ENCODE results near the gene PLAAT5.
"Not testable (repeated sequence)": the region's sequence is repeated elsewhere in the genome, so short reads cannot be mapped to it uniquely, and the experiment has no call there.

The PLAAT5 gene

DNA sequence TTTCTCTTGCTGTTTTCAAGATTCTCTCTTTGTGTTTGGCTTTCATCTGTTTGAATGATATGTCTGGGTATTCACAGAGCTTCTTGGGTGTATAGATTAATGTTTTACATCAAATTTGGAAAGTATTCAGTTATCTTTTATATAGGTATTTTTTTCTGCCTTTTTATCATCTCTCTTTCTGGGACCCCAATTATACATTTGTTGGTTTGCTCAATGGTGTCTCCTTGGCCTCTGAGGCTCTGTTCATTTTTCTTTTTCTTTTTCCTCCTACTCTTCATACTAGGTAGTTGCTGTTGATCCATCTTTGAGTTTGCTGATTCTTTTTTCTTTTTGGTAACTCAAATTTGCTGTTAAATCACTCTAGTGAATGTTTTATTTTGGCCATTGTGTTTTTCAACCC, 14.3 kb downstream of the PLAAT5 start:
- DNase-seq = no peak

DNA sequence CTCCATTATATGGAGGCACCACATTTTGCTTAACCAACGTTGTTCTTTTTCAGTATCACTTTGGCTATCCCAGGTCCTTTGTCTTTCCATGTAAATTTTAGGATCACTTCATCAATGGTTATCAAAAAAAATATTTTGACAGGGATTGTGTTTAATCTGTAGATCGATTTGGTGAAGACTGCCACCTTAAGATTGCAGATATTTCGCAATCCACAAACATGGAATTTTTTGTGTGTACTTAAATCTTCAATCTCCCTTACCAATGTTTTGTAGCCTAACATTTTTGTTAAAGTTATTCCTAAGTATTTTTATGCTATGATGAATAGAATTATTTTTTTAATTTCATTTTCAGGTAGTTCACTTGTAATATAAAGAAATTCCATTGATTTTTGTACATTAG, 18.6 kb downstream of the PLAAT5 start:
- no peak for DNase-seq

DNA sequence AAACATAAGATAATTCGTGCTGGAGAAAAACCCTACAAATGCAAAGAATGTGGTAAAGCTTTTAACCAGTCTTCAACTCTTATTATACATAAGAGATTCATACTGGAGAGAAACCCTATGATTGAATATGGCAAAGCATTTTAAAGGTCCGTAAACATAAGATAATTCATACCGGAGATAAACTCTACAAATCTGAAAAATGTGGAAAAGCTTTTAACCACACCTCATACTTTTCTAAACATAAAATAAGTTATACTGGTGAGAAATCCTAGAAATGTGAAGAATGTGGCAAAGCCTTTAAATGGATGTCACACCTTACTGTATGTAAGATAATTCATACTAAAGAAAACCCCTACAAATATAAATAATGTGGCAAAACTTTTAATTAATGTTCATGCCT, 20.7 kb downstream of the PLAAT5 start:
- DNase-seq = no peak

DNA sequence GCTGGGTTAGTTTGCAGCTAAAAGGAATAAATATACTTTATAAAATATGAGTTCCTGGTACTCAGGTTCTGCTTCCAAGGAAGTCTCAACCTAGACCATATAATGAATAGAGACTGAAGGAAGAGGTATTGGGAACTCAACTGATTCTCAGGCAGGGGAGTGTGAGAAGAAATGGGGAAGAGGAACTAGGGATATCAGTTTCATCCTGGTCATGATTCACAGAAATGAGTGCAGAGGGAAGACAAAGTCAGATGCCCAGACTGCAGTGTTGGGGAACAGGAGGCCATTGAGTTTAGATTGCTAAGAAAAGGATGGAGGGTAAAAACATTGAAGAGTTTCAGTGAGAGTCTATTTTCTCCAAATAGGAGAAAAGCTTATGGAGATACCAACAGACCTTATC, 28.8 kb downstream of the PLAAT5 start:
- DNase-seq = no peak

DNA sequence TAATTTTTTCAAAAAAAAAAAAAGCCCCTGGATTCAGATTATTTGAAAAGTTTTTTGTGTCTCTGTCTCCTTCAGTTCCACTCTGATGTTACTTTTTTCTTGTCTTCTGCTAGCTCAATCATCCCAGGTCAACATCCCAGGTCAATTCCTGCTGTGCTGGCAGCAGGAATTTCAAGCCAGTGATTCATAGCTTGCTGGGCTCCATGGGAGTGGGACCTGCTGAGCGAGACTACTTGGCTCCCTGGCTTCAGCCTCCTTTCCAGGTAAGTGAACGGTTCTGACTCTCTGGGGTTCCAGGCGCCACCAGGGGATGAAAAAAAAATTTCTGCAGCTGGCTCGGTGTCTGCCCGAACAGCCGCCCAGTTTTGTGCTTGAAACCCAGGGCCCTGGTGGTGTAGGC, 31.4 kb downstream of the PLAAT5 start:
- no peak for DNase-seq

DNA sequence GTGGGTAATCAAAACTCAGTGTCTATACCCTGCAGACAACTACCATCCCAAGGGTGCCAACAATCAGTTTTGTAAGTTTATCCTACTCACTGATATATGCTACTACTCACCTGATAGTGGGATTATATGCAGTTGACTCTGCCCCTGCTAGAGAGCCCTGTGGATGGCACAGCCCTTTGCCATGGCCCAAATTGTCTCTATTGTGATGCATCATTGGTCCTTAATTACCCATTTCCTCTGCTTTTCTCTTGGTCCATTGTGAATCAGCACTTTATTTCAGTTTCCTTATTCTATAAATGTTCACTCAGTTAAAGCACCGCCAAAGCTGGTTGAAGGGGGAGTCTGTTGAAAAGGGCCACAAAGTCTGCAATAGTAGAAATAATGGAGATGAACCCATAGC, 42.3 kb downstream of the PLAAT5 start:
- no peak for DNase-seq

DNA sequence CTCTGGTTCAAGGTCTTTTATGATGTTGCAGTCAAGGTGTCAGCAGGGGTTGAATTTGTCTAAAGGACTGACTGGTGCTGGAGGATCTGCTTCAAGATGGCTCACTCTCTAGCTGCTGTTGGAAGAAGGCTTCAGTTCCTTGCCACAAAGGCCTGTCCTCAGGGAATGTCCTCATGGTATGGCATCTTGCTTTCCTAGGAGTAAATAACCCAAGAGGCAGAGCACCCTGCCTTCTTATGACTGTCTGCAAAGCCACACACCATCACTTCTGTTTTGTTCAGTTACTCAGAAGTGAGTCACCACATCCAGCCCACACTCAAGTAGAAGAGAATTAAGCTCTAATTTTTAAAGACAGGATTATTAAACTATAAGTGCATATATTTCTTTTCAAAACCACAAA, 45.2 kb downstream of the PLAAT5 start:
- no peak for DNase-seq

DNA sequence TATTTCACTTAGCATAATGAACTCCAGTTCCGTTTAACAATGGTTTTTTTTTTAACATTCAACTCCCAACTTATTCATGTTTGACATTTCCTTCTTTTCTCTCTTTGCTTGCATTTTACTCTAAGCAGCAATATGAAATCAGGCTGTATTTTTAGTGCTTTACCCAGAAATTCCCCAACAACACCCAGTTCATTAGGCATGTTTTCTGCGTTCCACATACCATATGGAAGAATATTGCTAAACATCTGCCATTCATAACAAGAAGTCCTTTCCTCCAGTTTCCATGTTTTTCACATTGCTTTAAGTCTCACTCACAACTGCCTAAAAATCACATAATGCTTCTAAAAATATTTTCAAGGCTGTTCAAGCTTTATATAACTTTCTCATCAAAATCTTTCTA, 45.8 kb downstream of the PLAAT5 start:
- DNase-seq = no peak

DNA sequence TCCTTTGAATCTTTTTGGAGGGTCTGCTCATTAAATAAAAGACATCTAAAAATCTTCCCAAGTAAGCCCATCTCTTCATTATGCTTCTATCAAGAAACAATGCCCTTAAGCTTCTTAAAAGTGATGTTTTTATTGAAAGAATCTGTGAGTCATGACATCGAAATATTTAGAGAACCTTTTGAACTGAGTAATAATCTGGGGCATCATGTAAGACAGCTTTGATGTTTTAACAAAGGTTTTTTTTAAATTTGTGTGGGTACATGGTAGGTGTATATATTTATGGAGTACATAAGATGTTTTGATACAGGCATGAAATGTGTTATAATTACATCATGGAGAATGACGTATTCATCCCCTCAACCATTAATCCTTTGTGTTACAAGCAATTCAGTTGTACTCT, 46.8 kb downstream of the PLAAT5 start:
- no peak for DNase-seq

DNA sequence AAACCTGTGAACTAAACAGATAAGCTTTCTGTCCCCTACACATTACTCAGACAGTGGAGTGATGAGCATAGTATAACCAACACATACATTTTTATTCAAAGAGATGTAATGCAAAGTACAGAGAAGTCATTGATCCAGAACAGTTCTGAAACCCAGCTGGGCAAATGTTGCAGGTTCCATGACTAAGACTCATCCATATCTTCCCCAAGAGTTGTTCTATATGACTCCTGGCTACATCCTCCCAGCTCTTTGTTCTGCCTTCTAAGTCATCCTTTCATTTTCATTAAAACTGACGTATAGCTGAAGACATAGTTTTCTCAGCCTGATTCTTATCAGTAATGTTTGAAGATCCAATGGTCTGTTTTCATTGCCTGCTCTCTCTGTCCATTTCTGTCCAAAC, 47.3 kb downstream of the PLAAT5 start:
- no peak for DNase-seq

DNA sequence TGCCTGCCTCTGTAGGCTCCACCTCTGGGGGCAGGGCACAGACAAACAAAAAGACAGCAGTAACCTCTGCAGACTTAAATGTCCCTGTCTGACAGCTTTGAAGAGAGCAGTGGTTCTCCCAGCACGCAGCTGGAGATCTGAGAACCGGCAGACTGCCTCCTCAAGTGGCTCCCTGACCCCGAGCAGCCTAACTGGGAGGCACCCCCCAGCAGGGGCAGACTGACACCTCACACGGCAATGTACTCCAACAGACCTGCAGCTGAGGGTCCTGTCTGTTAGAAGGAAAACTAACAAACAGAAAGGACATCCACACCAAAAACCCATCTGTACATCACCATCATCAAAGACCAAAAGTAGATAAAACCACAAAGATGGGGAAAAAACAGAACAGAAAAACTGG, 55.1 kb downstream of the PLAAT5 start:
- DNase-seq = not testable (repeated sequence)

DNA sequence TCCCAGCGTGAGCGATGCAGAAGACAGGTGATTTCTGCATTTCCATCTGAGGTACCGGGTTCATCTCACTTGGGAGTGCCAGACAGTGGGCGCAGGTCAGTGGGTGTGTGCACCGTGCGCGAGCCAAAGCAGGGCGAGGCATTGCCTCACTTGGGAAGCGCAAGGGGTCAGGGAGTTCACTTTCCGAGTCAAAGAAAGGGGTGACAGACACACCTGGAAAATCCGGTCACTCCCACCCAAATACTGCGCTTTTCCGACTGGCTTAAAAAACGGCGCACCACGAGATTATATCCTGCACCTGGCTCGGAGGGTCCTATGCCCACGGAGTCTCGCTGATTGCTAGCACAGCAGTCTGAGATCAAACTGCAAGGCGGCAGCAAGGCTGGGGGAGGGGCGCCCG, 55.6 kb downstream of the PLAAT5 start:
- not testable (repeated sequence) for DNase-seq

DNA sequence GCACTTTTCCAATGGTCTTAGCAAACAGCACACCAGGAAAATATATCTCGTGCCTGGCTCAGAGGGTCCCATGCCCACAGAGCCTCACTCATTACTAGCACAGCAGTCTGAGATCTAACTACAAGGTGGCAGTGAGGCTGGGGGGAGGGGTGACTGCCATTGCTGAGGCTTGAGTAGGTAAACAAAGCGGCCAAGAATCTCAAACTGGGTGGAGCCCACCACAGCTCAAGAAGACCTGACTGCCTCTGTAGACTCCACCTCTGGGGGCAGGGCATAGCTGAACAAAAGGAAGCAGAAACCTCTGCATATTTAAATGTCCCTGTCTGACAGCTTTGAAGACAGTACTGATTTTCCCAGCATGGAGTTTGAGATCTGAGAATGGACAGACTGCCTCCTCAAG, 60.2 kb downstream of the PLAAT5 start:
- not testable (repeated sequence) for DNase-seq

DNA sequence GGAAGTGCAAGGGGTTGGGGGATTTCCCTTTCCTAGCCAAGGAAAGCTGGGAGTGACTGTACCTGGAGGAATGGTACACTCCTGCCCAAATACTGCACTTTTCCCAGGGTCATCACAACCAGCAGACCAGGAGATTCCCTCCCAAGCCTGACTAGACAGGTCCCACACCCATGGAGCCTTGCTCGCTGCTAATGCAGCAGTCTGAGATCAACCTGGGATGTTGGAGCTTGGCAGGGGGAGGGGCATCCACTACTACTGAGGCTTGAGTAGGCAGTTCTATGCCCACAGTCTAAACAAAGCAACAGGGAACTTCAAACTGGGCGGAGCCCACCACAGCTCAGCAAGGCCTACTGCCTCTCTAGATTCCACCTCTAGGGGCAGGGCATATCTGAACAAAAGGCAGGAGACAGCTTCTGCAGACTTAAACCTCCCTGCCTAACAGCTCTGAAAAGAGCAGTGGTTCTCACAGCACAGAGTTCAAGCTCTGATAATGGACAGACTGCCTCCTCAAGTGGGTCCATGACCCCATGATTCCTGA, 62.9 kb downstream of the PLAAT5 start:
- no peak for DNase-seq

DNA sequence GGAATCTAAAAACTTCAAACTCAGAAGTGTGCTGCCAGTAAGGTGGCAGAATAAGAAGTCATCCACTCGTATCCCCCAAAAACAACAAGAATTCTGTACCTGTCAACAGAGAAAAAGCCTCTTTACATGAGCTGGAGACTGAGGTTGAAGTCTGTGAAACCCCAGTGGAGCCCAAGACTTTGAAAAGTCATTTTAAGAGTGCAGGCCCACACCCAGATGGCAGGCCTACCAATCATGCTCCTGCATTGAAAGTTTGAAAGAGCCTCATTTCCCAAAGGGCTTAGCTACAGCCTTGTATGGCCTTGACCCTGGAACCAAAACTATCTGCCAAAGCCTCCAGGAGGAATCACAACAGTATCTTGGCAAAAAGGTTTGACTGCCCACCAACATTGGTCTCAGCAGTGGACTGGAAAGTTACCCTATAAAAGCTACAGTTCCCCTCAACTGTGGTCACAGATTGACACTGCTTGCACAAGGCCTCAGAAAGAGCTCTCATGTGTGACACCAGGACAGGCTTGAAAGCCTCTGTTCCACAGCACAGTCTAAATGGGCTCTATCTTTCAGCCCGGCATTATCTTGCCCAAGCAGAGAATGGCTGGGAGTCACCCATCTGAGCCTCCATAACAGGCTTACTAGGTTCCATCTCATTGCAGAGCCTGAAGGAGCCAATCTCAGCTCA, 73.7 kb downstream of the PLAAT5 start:
- DNase-seq = no peak

Measured in activated effector memory CD4-positive, alpha-beta T cell treated with Interleukin-2 at 50 U/mL for 16 hours (primary cell).